ENCODE measurements around the gene KRT79. TPM values are rescaled to one million over a fixed set of nuclear protein-coding genes. Genes with fewer than 3 reads are reported as not detected.

The KRT79 gene
- not detected in 2 replicates for total RNA-seq (2021; fragmentation: NEBNext Ultra II Directional; extraction: Animal tissue kit (Norgen Biotek cat#: 25700))
- polyA plus RNA-seq (2011; rRNA removed) = not detected in 2 replicates
- not detected for polyA plus RNA-seq (2011; cell fraction: cytosol; rRNA removed)
- not detected for polyA plus RNA-seq (2011; cell fraction: nucleus; rRNA removed)
- polyA plus RNA-seq (2012, experiment 1 of 2) = not detected in 4 replicates
- polyA plus RNA-seq (2012, experiment 2 of 2) = not detected
- not detected for polyA plus RNA-seq (2013, experiment 1 of 2)
- polyA plus RNA-seq (2013, experiment 2 of 2) = not detected
- polyA minus RNA-seq (2011; rRNA and poly(A)+ RNA removed) = not detected in 2 replicates
- not detected for polyA minus RNA-seq (2011; cell fraction: cytosol; rRNA and poly(A)+ RNA removed)
- not detected for polyA minus RNA-seq (2011; cell fraction: nucleus; rRNA and poly(A)+ RNA removed)
- long read RNA-seq, experiment 1 = 0 reads
- long read RNA-seq, experiment 2 = 0 reads

DNA sequence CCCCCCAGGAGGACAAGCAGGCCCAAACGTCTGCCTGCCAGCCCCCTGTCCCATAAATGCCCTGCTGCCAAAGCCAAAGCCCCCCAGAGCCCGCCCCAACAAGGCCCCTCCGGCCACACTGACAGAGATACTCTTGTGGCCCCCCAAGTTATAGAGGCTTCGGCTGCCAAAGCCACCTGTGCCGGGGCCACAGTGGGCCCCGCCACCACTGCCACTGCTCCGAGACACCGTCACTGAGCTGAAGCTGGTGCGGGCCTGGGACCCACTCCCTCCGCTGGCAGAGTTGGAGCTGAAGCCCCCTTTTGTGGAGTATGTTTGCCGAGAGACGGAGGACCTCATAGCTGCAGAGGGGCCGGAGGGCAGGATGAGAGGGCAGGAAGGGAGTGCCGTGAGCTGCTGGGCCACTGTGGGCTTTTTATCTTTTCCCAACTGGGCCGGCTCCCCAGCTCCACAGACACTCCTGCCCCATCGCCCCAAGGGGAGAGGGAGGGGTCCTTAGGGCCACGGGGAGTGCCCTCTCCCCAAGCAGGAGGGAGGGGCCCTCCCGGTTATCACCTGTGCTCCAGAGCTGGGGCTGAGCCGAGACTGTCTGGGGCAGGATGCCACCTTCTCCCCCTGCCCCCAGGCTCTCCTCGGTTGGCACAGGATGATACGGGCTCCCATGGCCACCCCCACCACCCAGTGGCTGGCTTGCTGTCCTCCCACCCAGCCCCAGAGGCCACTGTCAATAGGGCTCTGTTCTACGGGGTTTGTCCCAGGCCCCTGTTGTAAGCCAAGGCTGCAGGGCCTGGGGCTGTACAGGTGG lies at the start of gene KRT79:
TSS of gene KRT79 (minus strand) at position 390 of the 805 bp plus-strand sequence. CDS start at position 339, 51 bp downstream.
- no peaks in the 10 kb centered on the region for H3K4me1 ChIP-seq (replicated peaks in 1 of 4; ENCODE audit: control insufficient read depth in 3 of 4, insufficient read depth in 4 of 4, low read length in 3 of 4)
- no peak for DNase-seq (ENCODE audit: low read depth in 1 of 2, low spot score in 2 of 2)
- H2AFZ ChIP-seq (ENCODE audit: low read length) = no peak within 1 kb of the TSS
- H3K4me3 ChIP-seq (ENCODE audit: extremely low read depth in 1 of 4, insufficient read depth in 2 of 4, low read depth in 3 of 4, low read length in 4 of 4) = no peak within 1 kb of the TSS
- no peak within 1 kb of the TSS for H4K5ac ChIP-seq (ENCODE audit: insufficient read length, low read depth, low read length)
- H3K4ac ChIP-seq (replicated peaks; ENCODE audit: insufficient read length, low read depth, low read length) = no peak within 1 kb of the TSS
- WGBS, 2 experiments (ENCODE audit: extremely low coverage in 1 of 2, insufficient coverage in 1 of 2, insufficient read length in 1 of 2, insufficient replicate concordance in 2 of 2, low coverage in 1 of 2, low lambda C conversion rate in 2 of 2, missing lambda C conversion rate in 1 of 2) = 89% methylated on average over 16 of the region's 22 CpGs; no CpG with 5 or more reads in 1 of the 2 experiments
- no peaks in the 10 kb centered on the region for H3K79me2 ChIP-seq (ENCODE audit: control insufficient read depth in 1 of 2, insufficient read depth in 2 of 2, low read length in 2 of 2)
- H3K18ac ChIP-seq (ENCODE audit: extremely low read depth, low read length) = no peak within 1 kb of the TSS
- H3K9ac ChIP-seq (replicated peaks in 1 of 4; ENCODE audit: extremely low read depth in 1 of 4, low read depth in 3 of 4, low read length in 3 of 4) = no peak within 1 kb of the TSS
- no peak for FAIRE-seq
- H3K27me3 ChIP-seq (replicated peaks in 1 of 4; ENCODE audit: control insufficient read depth in 3 of 4, extremely low read depth in 1 of 4, insufficient read depth in 3 of 4, low read length in 3 of 4) = peaks cover 0 to 2% (median 0%) of the 10 kb centered on the region in 4 experiments; a peak in 1 of 7 replicates
- no peak within 1 kb of the TSS for H3K4me2 ChIP-seq (ENCODE audit: insufficient read depth in 1 of 2, low read depth in 2 of 2, low read length in 2 of 2)
- no peak within 1 kb of the TSS for H3K56ac ChIP-seq (replicated peaks; ENCODE audit: insufficient read length, low read depth, low read length)
- no peaks in the 10 kb centered on the region for H4K20me1 ChIP-seq (replicated peaks in 1 of 2; ENCODE audit: control insufficient read depth in 1 of 2, insufficient read depth in 2 of 2, low read length in 2 of 2)
- no peak within 1 kb of the TSS for H2AK5ac ChIP-seq (ENCODE audit: low read depth, low read length)
- no peak within 1 kb of the TSS for H3K23ac ChIP-seq (ENCODE audit: insufficient read length)
- no peaks in the 10 kb centered on the region for H3K9me3 ChIP-seq (ENCODE audit: insufficient read depth in 2 of 2, low read depth in 1 of 2, low read length in 1 of 2)
- no peak within 1 kb of the TSS; the same call in 1 of the 2 replicates for H4K8ac ChIP-seq (ENCODE audit: extremely low read depth, insufficient read depth, low read length)
- no peak for TF ChIP-seq BCL11A (IDR thresholded peaks at IDR 0.05; ENCODE audit: low read depth in 2 of 2, low read length in 2 of 2)
- no peak for TF ChIP-seq KDM4A (IDR thresholded peaks at IDR 0.05; ENCODE audit: low read depth, low read length, severe bottlenecking)
- POLR2A ChIA-PET (ENCODE audit: partially characterized antibody) = no interaction called here
- no peak within 1 kb of the TSS for H4K91ac ChIP-seq (replicated peaks; ENCODE audit: insufficient read length, low read length)
- H2BK12ac ChIP-seq (ENCODE audit: low read depth, low read length) = no peak within 1 kb of the TSS
- H2BK15ac ChIP-seq (ENCODE audit: low read length) = no peak within 1 kb of the TSS
- H3K14ac ChIP-seq (ENCODE audit: insufficient read length) = no peak within 1 kb of the TSS
- no peak within 1 kb of the TSS for H2BK5ac ChIP-seq (ENCODE audit: low read depth, low read length)
- no peaks in the 10 kb centered on the region for H3K23me2 ChIP-seq (ENCODE audit: low read depth, low read length)
- CTCF ChIA-PET (ENCODE audit: partially characterized antibody) = interaction anchor here (0.8 to 1.5 kb wide), 4 partner anchors 32 to 65 kb away, joined by 3 to 4 read pairs (median 3); partner anchors contain the start of gene KRT3
- H3K79me1 ChIP-seq (ENCODE audit: low read depth, low read length) = no peaks in the 10 kb centered on the region
- H2BK120ac ChIP-seq (replicated peaks; ENCODE audit: low read depth, low read length) = no peak within 1 kb of the TSS
- H2BK20ac ChIP-seq (ENCODE audit: low read length) = no peak within 1 kb of the TSS
- no peak within 1 kb of the TSS for H3K27ac ChIP-seq (ENCODE audit: low read depth, low read length)
- no peaks in the 10 kb centered on the region for H3K36me3 ChIP-seq (ENCODE audit: control insufficient read depth in 2 of 4, insufficient read depth in 4 of 4, low read length in 3 of 4)

All from H1 (cell line).